Measurements from ENCODE around the gene RIC8B.

DNA sequence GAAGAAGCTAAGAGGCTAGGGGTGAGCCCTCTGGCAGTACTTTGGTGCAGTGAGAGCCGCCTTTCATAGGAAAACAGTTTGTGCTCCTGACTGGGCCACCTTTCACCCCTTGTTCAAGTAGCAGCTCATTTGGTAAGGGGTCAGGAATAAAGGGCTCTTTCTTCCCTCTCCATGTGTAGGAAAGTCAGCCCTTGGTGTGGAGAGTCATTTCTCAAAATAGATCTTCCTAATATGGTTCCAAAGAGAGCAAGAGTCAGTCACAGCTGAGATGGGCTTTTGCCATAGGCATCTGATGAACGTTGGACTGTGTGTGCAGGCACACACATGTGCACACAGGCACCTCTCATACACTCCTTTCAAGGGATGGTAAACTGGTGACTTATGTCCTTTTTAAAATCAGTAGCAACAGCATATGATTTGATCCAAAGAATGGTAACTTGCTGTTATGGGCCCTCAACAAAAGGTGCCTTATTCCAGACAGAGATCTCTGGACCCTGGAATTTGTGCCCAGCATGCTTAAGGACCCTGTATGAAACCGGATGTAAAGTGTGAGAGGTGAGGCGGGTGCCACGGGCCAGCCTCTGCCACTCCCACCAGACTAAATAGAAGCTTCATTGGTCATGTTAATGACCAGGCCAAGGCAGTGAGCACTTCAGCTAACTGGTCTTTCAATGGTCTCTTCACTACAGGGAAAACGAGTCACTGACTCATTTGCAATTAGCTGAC is 16.7 kb upstream of the RIC8B start:
- TF ChIP-seq, protein P1, sequence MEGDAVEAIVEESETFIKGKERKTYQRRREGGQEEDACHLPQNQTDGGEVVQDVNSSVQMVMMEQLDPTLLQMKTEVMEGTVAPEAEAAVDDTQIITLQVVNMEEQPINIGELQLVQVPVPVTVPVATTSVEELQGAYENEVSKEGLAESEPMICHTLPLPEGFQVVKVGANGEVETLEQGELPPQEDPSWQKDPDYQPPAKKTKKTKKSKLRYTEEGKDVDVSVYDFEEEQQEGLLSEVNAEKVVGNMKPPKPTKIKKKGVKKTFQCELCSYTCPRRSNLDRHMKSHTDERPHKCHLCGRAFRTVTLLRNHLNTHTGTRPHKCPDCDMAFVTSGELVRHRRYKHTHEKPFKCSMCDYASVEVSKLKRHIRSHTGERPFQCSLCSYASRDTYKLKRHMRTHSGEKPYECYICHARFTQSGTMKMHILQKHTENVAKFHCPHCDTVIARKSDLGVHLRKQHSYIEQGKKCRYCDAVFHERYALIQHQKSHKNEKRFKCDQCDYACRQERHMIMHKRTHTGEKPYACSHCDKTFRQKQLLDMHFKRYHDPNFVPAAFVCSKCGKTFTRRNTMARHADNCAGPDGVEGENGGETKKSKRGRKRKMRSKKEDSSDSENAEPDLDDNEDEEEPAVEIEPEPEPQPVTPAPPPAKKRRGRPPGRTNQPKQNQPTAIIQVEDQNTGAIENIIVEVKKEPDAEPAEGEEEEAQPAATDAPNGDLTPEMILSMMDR (IDR thresholded peaks at IDR 0.05; ENCODE audit: low read length): no peak
- TF ChIP-seq EZH2 (IDR thresholded peaks at IDR 0.05; ENCODE audit: borderline replicate concordance, low read length): no peak
